ENCODE results near the gene SNX7.

SNX7 gene

GRCh38 chr1:98698625-98699024, 37.1 kb downstream of the SNX7 start:
- DNase-seq (ENCODE audit: low spot score), result no peak

GRCh38 chr1:98700228-98700627, 38.7 kb downstream of the SNX7 start:
- no peak for DNase-seq (ENCODE audit: low spot score)

GRCh38 chr1:98702976-98703375, 41.5 kb downstream of the SNX7 start:
- DNase-seq (ENCODE audit: low spot score), result no peak

GRCh38 chr1:98704474-98704873, 43.0 kb downstream of the SNX7 start:
- peak; percentile 88 for DNase-seq (ENCODE audit: low spot score)

GRCh38 chr1:98704971-98705370, 43.5 kb downstream of the SNX7 start:
- no peak for DNase-seq (ENCODE audit: low spot score)

GRCh38 chr1:98705591-98705990, 44.1 kb downstream of the SNX7 start:
- DNase-seq (ENCODE audit: low spot score), result no peak

- DNase-seq (ENCODE audit: low spot score), result no peak
Observed at GRCh38 chr1:98706173-98706843, 44.8 kb downstream of the SNX7 start.

GRCh38 chr1:98707556-98707955, 46.0 kb downstream of the SNX7 start:
- no peak for DNase-seq (ENCODE audit: low spot score)

GRCh38 chr1:98709906-98710305, 48.4 kb downstream of the SNX7 start:
- DNase-seq (ENCODE audit: low spot score), result no peak

- no peak for DNase-seq (ENCODE audit: low spot score)
Observed at GRCh38 chr1:98723574-98723973, 62.1 kb downstream of the SNX7 start.

- no peak for DNase-seq (ENCODE audit: low spot score)
Observed at GRCh38 chr1:98732985-98733781, 71.7 kb downstream of the SNX7 start.

- DNase-seq (ENCODE audit: low spot score), result no peak
Observed at GRCh38 chr1:98733782-98734112, 72.2 kb downstream of the SNX7 start.

- DNase-seq (ENCODE audit: low spot score), result no peak
Observed at GRCh38 chr1:98735756-98736155, 74.2 kb downstream of the SNX7 start.

GRCh38 chr1:98737835-98738234, 76.3 kb downstream of the SNX7 start:
- no peak for DNase-seq (ENCODE audit: low spot score)

- no peak for DNase-seq (ENCODE audit: low spot score)
Observed at GRCh38 chr1:98739762-98740161, 78.2 kb downstream of the SNX7 start.

- no peak for DNase-seq (ENCODE audit: low spot score)
Observed at GRCh38 chr1:98741164-98741563, 79.6 kb downstream of the SNX7 start.

- DNase-seq (ENCODE audit: low spot score), result peak; percentile 38
Observed at GRCh38 chr1:98749152-98749756, 87.7 kb downstream of the SNX7 start.

GRCh38 chr1:98754176-98754575, 92.7 kb downstream of the SNX7 start:
- no peak for DNase-seq (ENCODE audit: low spot score)

- DNase-seq (ENCODE audit: low spot score), result no peak
Observed at GRCh38 chr1:98761219-98761865, 99.8 kb downstream of the SNX7 start.

GRCh38 chr1:98763488-98764150, 102.1 kb downstream of the SNX7 start:
- DNase-seq (ENCODE audit: low spot score), result no peak

GRCh38 chr1:98764485-98764884, 103.0 kb downstream of the SNX7 start:
- DNase-seq (ENCODE audit: low spot score), result no peak

GRCh38 chr1:98766255-98766654, 104.7 kb downstream of the SNX7 start:
- DNase-seq (ENCODE audit: low spot score), result peak; percentile 35
